SK-N-SH treated with all-trans-retinoic acid at 6 μM for 48 hours (cell line): ENCODE results near the gene TXN2.

Experiments
- CREB5 ChIP-seq: fragments of 250-450 bp; sonication (Bioruptor Pico); IDR thresholded peaks from 2 replicates; pipeline ENCODE4 v1.5.1; 2020; ENCODE audit warnings: low read depth, mild to moderate bottlenecking, moderate library complexity
- CSDC2 ChIP-seq: fragments of 250-450 bp; sonication (Bioruptor Pico); IDR thresholded peaks from 2 replicates; pipeline ENCODE4 v1.5.0; 2020; ENCODE audit warnings: mild to moderate bottlenecking, moderate library complexity
- GLIS3 ChIP-seq: fragments of 250-450 bp; sonication (Bioruptor Pico); IDR thresholded peaks from 2 replicates; pipeline ENCODE4 v1.5.0; 2020; ENCODE audit warnings: mild to moderate bottlenecking, moderate library complexity
- ISL1 ChIP-seq: fragments of 250-450 bp; sonication (Bioruptor Pico); IDR thresholded peaks from 2 replicates; pipeline ENCODE4 v2.1.2; 2022; ENCODE audit warnings: mild to moderate bottlenecking, moderate library complexity
- OSR1 ChIP-seq: fragments of 250-450 bp; sonication (Bioruptor Pico); IDR thresholded peaks from 2 replicates; pipeline ENCODE4 v1.8.0; 2022; ENCODE audit warnings: moderate library complexity, mild to moderate bottlenecking, inconsistent platforms
- PATZ1 ChIP-seq: fragments of 250-450 bp; sonication (Bioruptor Pico); IDR thresholded peaks from 2 replicates; pipeline ENCODE4 v1.8.0; 2020; ENCODE audit warnings: mild to moderate bottlenecking, moderate library complexity, borderline replicate concordance
- POU6F1 ChIP-seq: fragments of 250-450 bp; sonication (Bioruptor Pico); IDR thresholded peaks from 2 replicates; pipeline ENCODE4 v1.8.0; 2021; ENCODE audit warnings: low read depth, mild to moderate bottlenecking, moderate library complexity, borderline replicate concordance
- PPARA ChIP-seq: fragments of 250-450 bp; sonication (Bioruptor Pico); IDR thresholded peaks from 2 replicates; pipeline ENCODE4 v1.5.0; 2020; ENCODE audit warnings: mild to moderate bottlenecking, borderline replicate concordance
- RARB ChIP-seq: fragments of 250-450 bp; sonication (Bioruptor Pico); IDR thresholded peaks from 2 replicates; pipeline ENCODE4 v1.8.0; 2021; ENCODE audit warnings: mild to moderate bottlenecking, moderate library complexity
- SNAI2 ChIP-seq: fragments of 250-450 bp; sonication (Bioruptor Pico); IDR thresholded peaks from 2 replicates; pipeline ENCODE4 v1.5.0; 2020; ENCODE audit warnings: mild to moderate bottlenecking, moderate library complexity
- TCF4 ChIP-seq: fragments of 250-450 bp; sonication (Bioruptor Pico); IDR thresholded peaks from 2 replicates; pipeline ENCODE4 v1.8.0; 2021; ENCODE audit warnings: mild to moderate bottlenecking, moderate library complexity, borderline replicate concordance
- TSHZ2 ChIP-seq: fragments of 250-450 bp; sonication (Bioruptor Pico); IDR thresholded peaks from 2 replicates; pipeline ENCODE4 v1.5.0; 2020; ENCODE audit warnings: mild to moderate bottlenecking, moderate library complexity
- ZFP30 ChIP-seq: fragments of 450-650 bp; formaldehyde crosslinking; IDR thresholded peaks from 2 replicates; pipeline ENCODE4 v1.5.0; 2022; ENCODE audit warnings: mild to moderate bottlenecking, moderate library complexity
- ZNF8 ChIP-seq: fragments of 450-650 bp; formaldehyde crosslinking; IDR thresholded peaks from 2 replicates; pipeline ENCODE4 v1.5.0; 2020; ENCODE audit warnings: mild to moderate bottlenecking, moderate library complexity

- TF ChIP-seq GLIS3 (no peak), CSDC2 (CRISPR knock-in tag) (no peak), CREB5 (CRISPR knock-in tag) (no peak), ZFP30 (CRISPR knock-in tag) (no peak), ISL1 (CRISPR knock-in tag) (no peak), ZNF8 (CRISPR knock-in tag) (no peak), OSR1 (CRISPR knock-in tag) (no peak), TCF4 (CRISPR knock-in tag) (no peak), SNAI2 (CRISPR knock-in tag) (no peak), TSHZ2 (CRISPR knock-in tag) (no peak), POU6F1 (CRISPR knock-in tag) (no peak), PPARA (no peak), PATZ1 (CRISPR knock-in tag) (no peak), RARB (CRISPR knock-in tag) (no peak)
Observed at GRCh38 chr22:36510966-36511881, 29.8 kb upstream of the TXN2 start.
